ENCODE results near the gene LIPI. TPM values are rescaled to one million over a fixed set of nuclear protein-coding genes. Genes with fewer than 3 reads are reported as not detected.
"Not testable (repeated sequence)": the region's sequence is repeated elsewhere in the genome, so short reads cannot be mapped to it uniquely, and the experiment has no call there.

The LIPI gene
- total RNA-seq, 2 donors from 2014 or later = not detected

- not testable (repeated sequence) for H3K36me3 Mint-ChIP-seq (ENCODE audit: insufficient read depth in 2 of 2); DNase-seq; H3K27ac Mint-ChIP-seq; H3K9me3 Mint-ChIP-seq; ATAC-seq (replicated peaks in 1 of 2); H3K27me3 Mint-ChIP-seq (ENCODE audit: low read depth)
- Mint-ChIP-seq H3K4me3 (peak overlapping the region in 1 of 2 donors; percentile 98), H3K4me1 (ENCODE audit: low read depth) (peaks cover 12% of the 10 kb centered on the region)
Measured at GRCh38 chr21:14062684-14063083, 148.1 kb downstream of the LIPI start.

- H3K4me3 Mint-ChIP-seq; H3K27me3 Mint-ChIP-seq (ENCODE audit: low read depth); ATAC-seq (replicated peaks in 1 of 2); H3K27ac Mint-ChIP-seq; H3K4me1 Mint-ChIP-seq (ENCODE audit: low read depth); H3K9me3 Mint-ChIP-seq; DNase-seq; H3K36me3 Mint-ChIP-seq (ENCODE audit: insufficient read depth in 2 of 2): not testable (repeated sequence)
Measured at GRCh38 chr21:14061820-14062219, 148.9 kb downstream of the LIPI start.

- H3K36me3 Mint-ChIP-seq (ENCODE audit: insufficient read depth in 2 of 2); DNase-seq; H3K4me3 Mint-ChIP-seq; H3K27ac Mint-ChIP-seq; H3K9me3 Mint-ChIP-seq; H3K27me3 Mint-ChIP-seq (ENCODE audit: low read depth); ATAC-seq (replicated peaks in 1 of 2); H3K4me1 Mint-ChIP-seq (ENCODE audit: low read depth): not testable (repeated sequence)
Measured at GRCh38 chr21:14058995-14059627, 151.6 kb downstream of the LIPI start.

Other genes starting within 250 kb of the LIPI start
- gene RBM11, start 5.2 kb upstream of the LIPI start, total RNA-seq = 10 to 100 TPM in 1 of 2 donors, 1 to 10 TPM in 1; 4.9 to 10.3 TPM
- gene HSPA13, start 172.2 kb upstream of the LIPI start, total RNA-seq = 10 to 100 TPM; 46.9 to 65.5 TPM